GM10847 (cell line): ENCODE results near the gene CMSS1.

ENCODE experiments used
- POLR2A ChIP-seq: IDR thresholded peaks from 2 replicates; pipeline ENCODE4 v1.6.1; 2011; ENCODE audit not compliant: insufficient read length; ENCODE audit errors: extremely low read depth

The CMSS1 gene

GRCh38 chr3:100164743-100165142 lies 347.1 kb downstream of the CMSS1 start:
- no peak for TF ChIP-seq POLR2A

GRCh38 chr3:100165926-100166550 lies 348.4 kb downstream of the CMSS1 start:
- TF ChIP-seq POLR2A, result no peak

DNA sequence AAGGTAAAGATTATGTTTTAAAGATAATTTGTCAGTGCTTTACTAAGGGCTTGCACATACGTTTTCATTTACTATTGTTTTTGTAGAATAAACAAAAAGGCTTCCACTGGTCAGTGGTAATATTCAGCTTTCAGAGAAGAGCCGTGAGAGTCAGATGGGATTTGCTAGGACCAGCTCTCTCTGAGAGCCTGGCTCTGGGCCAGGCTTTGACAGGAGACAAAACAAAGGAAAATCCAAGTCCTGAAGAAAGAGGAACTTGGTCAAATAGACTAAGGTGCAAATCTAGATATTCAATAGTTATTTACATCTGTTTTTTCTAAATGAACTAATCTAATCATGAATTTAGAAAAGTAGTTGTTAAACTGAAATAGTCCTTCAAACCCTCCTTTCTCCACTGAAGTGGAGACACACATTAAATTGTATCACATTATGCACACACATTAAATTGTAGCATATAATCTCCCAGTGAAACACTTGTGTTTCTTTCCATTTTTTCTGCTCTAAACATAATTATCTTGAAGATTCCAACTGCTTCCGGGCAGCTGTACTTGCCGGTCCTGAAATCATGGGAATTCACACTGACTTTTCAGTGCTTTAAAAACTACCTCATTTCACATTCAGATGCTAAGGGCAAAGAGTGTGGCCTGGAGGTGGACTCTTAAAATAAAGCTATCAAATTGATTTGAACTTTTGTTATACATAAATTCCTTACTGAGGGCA lies 351.7 kb downstream of the CMSS1 start:
- no peak for TF ChIP-seq POLR2A

DNA sequence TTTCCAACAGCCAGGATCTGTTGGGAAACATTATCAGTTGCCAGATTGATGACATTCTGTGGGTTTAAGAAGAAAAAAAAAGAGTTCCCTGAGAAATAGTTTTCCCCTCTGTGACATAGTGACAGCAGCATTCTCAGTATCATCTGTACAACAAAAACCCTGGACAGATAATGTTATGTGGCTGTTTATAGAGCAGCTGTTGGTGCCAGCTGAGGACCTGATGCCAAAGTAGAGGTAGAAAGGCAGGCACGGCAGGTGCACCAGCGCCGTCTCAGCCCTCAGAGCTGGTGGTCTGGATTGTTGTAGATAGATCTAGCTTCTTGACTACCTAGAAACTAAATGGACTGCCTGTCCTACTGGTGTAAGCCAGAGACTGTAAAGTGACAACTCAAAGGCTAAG lies 352.8 kb downstream of the CMSS1 start:
- TF ChIP-seq POLR2A, result no peak

- no peak for TF ChIP-seq POLR2A
Observed at GRCh38 chr3:100171211-100171914, 353.7 kb downstream of the CMSS1 start.

DNA sequence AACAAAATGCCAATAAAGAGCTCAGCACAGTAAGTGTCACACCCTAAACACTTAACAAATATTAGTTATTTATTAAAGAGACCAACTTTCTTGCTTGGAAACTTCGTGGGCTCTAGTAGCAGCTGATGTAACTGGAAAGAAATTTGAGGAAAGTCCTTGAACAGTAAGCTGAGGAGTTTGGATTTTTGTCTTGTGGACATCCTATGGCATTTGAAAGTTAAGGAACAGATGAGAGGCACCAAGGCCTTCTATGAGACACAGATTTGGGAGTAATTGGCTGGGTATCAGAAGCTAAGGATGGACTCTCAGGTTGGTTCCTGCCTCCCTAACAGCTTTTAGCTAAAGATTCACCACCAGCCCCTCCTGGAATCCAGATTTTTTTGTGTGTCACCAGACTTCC lies 356.3 kb downstream of the CMSS1 start:
- TF ChIP-seq POLR2A, result no peak

GRCh38 chr3:100175637-100176280 lies 358.1 kb downstream of the CMSS1 start:
- no peak for TF ChIP-seq POLR2A

- TF ChIP-seq POLR2A, result no peak
Observed at GRCh38 chr3:100179692-100180349, 362.2 kb downstream of the CMSS1 start.

DNA sequence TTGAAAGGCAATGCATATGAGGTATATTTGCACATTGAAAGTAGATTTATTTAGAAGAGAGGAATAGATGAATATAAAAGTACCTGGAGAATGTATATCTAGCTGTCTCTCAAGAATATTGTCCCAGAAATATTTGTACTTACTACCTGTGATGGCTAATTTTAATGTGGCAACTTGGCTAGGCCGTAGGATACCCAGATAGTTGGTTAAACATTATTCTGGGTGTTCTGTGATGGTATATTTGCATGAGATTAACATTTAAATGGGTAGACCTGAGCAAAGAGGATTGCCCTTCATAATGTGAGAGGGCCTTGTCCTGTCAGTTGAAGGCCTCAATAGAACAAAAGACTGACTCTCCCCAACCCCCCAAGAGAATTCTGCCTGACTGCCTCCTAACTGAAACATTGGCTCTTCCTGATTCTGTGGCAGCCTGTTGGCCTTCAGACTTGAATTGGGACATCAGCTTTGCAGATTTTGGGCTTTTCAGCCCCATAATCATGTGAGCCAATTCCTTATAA lies 366.0 kb downstream of the CMSS1 start:
- TF ChIP-seq POLR2A, result no peak

DNA sequence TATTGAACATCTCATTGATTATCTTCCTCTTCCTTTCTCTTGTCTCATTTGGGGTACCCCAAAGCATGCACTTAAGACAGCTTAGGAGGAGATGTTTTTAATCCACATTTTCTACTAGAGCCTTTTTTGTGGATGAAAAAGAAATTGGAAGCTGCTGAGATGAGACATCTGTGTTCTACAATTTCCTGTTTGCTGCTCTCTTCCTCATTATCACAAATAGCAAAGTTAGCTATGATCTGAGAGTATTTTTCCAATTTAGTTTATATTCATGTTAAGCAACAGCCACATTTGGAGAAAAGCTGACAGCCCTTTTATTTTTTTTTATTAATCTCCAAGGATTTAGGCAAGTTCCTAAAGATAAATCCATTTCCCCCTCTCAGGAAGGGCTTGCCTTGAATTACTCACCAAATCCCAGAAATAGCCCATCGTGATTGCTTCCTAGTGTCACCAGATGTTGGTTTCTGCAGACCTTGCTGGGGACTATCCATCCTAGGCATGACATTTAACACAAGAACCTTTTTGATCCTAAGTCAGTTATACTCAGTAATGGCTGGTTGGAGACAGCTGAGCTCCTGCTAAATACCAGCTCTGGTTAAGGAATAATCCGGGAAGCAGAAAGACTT lies 367.4 kb downstream of the CMSS1 start:
- no peak for TF ChIP-seq POLR2A

DNA sequence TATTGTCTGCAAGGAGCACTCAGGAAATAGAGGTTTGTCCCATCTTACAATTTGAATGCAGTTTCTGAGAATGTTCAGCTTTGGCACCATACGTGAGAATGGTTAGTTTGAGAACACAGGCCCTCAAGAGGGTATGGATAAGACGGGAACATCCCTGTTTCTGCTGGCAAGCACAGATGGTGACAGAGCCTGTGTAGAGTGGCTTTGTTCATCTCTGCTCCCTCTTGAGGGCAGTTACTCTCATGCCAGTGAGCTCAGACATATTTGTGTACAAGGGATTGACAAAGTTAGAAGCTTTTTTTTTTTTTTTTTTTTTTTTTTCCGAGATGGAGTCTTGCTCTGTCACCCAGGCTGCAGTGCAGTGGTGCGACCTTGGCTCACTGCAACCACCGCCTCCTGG lies 368.2 kb downstream of the CMSS1 start:
- no peak for TF ChIP-seq POLR2A

DNA sequence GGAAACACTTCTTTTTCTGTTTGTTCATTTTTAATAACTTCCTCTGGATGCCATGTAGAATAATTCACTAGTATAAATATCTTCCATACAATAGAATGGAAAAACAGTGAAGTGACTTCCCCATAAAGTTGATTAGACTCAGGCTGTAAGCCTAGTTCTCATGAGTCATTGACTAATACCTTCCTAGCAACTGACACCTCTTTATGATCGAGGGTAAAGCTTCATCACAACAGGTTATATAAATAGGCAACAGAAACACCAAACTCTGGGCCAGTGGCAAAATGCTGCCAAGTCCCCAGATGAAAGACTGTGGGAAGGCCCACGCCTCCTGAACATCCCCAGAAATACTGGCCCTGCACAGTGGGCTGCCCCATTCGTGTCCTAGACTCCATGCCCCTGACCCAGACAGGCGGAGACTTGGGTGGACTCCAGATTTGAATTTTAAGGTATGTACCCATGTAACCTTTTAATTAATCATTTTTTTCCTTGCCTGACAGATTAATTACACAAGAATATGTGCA lies 371.8 kb downstream of the CMSS1 start:
- no peak for TF ChIP-seq POLR2A

DNA sequence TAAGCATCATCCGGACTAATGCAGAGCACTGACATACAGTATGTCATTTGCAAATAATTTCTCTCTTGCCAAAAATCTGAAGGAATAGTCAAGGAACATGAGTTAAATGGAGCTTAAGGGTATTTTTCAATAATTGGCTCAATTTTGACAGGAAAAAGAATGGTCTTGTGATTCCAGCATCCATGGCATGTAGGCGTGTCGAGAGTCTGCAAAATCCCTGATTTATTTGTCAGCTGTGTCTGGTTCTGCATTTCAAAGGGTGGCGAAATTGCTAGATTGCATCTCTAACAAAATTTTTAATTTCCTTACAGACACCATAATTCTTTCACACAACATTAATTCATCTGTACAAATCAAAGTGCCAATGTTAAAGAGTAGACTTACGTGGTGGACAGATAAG lies 377.7 kb downstream of the CMSS1 start:
- no peak for TF ChIP-seq POLR2A

- TF ChIP-seq POLR2A, result no peak
Observed at GRCh38 chr3:100197876-100198275, 380.2 kb downstream of the CMSS1 start.
